Measurements from ENCODE around the gene ASTN2.

The ASTN2 gene

DNA sequence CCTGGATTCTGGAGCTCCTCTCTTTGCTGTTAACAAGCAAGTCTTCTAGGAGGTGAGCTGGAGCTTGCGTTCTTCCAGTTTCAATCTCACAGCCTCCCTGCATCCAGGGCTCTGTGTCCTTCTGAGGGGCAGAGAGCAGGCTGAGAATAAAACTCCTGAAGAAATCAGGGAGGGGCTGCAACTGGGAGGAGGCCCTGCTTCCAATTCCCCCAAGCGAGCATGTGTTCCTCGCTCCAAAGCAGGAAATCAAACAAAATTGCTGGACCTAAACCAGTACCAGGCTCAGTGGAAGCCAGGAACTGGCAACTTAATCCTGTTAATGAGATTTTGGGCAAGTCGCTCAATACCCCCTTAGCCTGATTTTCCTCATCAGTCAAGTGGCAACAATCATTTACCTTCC, 181.8 kb downstream of the ASTN2 start:
- no peak for DNase-seq
- Histone ChIP-seq H3K27me3 (replicated peaks; ENCODE audit: insufficient read depth, low read length) (no peaks in the 10 kb centered on the region), H3K9ac (ENCODE audit: low read length) (no peak overlapping the region), H3K9me3 (replicated peaks; ENCODE audit: insufficient read depth, low read length) (no peaks in the 10 kb centered on the region), H3F3A (ENCODE audit: insufficient read depth, low read length) (no peaks in the 10 kb centered on the region), H2AFZ (ENCODE audit: low read length) (no peak overlapping the region), H3K4me3 (ENCODE audit: low read length) (no peak overlapping the region), H3K4me2 (ENCODE audit: low read depth, low read length) (no peak overlapping the region), H3K4me1 (ENCODE audit: low read length) (no peaks in the 10 kb centered on the region), H3K27ac (ENCODE audit: low read length) (no peak overlapping the region), H3K79me2 (ENCODE audit: low read length) (no peaks in the 10 kb centered on the region), H3K9me2 (replicated peaks; ENCODE audit: insufficient read depth, low read length) (no peaks in the 10 kb centered on the region), H3K36me3 (replicated peaks; ENCODE audit: insufficient read depth, low read length) (no peaks in the 10 kb centered on the region), H4K20me1 (ENCODE audit: insufficient read depth, low read length) (no peaks in the 10 kb centered on the region)
- TF ChIP-seq, protein P1, sequence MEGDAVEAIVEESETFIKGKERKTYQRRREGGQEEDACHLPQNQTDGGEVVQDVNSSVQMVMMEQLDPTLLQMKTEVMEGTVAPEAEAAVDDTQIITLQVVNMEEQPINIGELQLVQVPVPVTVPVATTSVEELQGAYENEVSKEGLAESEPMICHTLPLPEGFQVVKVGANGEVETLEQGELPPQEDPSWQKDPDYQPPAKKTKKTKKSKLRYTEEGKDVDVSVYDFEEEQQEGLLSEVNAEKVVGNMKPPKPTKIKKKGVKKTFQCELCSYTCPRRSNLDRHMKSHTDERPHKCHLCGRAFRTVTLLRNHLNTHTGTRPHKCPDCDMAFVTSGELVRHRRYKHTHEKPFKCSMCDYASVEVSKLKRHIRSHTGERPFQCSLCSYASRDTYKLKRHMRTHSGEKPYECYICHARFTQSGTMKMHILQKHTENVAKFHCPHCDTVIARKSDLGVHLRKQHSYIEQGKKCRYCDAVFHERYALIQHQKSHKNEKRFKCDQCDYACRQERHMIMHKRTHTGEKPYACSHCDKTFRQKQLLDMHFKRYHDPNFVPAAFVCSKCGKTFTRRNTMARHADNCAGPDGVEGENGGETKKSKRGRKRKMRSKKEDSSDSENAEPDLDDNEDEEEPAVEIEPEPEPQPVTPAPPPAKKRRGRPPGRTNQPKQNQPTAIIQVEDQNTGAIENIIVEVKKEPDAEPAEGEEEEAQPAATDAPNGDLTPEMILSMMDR (IDR thresholded peaks at IDR 0.05; ENCODE audit: low read length), result no peak
- TF ChIP-seq EZH2 (optimal IDR thresholded peaks at IDR 0.05; ENCODE audit: low read depth, low read length) (no peak), EZH2phosphoT487 (IDR thresholded peaks at IDR 0.05; ENCODE audit: low read length) (no peak)

DNA sequence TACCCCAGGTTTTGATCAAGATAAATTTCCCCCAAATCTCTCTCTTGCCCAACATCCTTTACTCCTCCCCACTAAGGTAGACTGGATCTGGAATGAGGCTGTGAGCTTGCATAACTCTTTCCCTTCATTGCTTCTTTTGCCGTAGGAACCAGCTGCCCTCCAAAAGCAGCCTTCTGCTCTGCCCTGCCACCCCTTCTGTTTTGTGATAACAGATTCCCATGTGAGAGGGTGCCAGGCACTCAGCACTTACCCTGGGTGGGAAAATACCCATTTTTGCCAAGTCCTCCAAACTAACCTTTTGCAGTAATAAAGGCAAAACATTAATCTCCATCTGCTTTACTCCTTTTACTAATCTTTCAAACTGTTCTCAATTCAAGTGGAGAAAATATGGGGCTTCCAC, 182.6 kb downstream of the ASTN2 start:
- Histone ChIP-seq H4K20me1 (ENCODE audit: insufficient read depth, low read length) (no peaks in the 10 kb centered on the region), H3K9me3 (replicated peaks; ENCODE audit: insufficient read depth, low read length) (no peaks in the 10 kb centered on the region), H3F3A (ENCODE audit: insufficient read depth, low read length) (no peaks in the 10 kb centered on the region), H3K9me2 (replicated peaks; ENCODE audit: insufficient read depth, low read length) (no peaks in the 10 kb centered on the region), H3K9ac (ENCODE audit: low read length) (no peak overlapping the region), H2AFZ (ENCODE audit: low read length) (no peak overlapping the region), H3K27me3 (replicated peaks; ENCODE audit: insufficient read depth, low read length) (no peaks in the 10 kb centered on the region), H3K79me2 (ENCODE audit: low read length) (no peaks in the 10 kb centered on the region), H3K4me2 (ENCODE audit: low read depth, low read length) (no peak overlapping the region), H3K36me3 (replicated peaks; ENCODE audit: insufficient read depth, low read length) (no peaks in the 10 kb centered on the region), H3K4me3 (ENCODE audit: low read length) (no peak overlapping the region), H3K4me1 (ENCODE audit: low read length) (no peaks in the 10 kb centered on the region), H3K27ac (ENCODE audit: low read length) (no peak overlapping the region)
- TF ChIP-seq, protein P1 (IDR thresholded peaks at IDR 0.05; ENCODE audit: low read length), result no peak
- TF ChIP-seq EZH2 (optimal IDR thresholded peaks at IDR 0.05; ENCODE audit: low read depth, low read length) (no peak), EZH2phosphoT487 (IDR thresholded peaks at IDR 0.05; ENCODE audit: low read length) (no peak)
- no peak for DNase-seq

DNA sequence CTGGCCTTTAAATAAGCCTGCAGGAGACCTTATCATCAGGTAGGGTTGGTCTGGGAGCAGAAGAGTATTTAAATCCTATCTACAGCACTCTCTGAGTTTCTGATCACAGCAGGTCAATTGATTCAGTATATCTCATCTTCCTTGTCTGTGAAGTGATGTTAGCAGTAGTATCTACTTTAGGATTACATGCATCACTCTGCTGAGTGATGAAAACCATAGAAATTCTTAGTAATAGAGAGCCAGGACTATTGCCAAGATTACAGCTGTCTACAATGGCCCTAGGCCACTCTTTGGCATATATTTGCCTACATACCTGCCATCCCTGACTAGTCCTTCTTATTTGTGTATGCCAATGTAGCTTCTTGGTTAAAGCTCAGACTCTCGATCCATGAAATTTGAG, 183.8 kb downstream of the ASTN2 start:
- H3K27ac ChIP-seq (ENCODE audit: low read length), result no peak overlapping the region

More for the DNA sequence above, 183.8 kb downstream of the ASTN2 start:
- no peaks in the 10 kb centered on the region for H4K20me1 ChIP-seq (ENCODE audit: insufficient read depth, low read length)
- no peaks in the 10 kb centered on the region for H3K9me2 ChIP-seq (replicated peaks; ENCODE audit: insufficient read depth, low read length)
- no peaks in the 10 kb centered on the region for H3K36me3 ChIP-seq (replicated peaks; ENCODE audit: insufficient read depth, low read length)
- TF ChIP-seq EZH2phosphoT487 (IDR thresholded peaks at IDR 0.05; ENCODE audit: low read length), result no peak
- no peak for TF ChIP-seq EZH2 (optimal IDR thresholded peaks at IDR 0.05; ENCODE audit: low read depth, low read length)
- TF ChIP-seq, protein P1 (IDR thresholded peaks at IDR 0.05; ENCODE audit: low read length), result no peak
- H3K4me2 ChIP-seq (ENCODE audit: low read depth, low read length), result no peak overlapping the region
- H3K9ac ChIP-seq (ENCODE audit: low read length), result no peak overlapping the region
- no peak overlapping the region for H2AFZ ChIP-seq (ENCODE audit: low read length)
- H3F3A ChIP-seq (ENCODE audit: insufficient read depth, low read length), result no peaks in the 10 kb centered on the region
- no peaks in the 10 kb centered on the region for H3K27me3 ChIP-seq (replicated peaks; ENCODE audit: insufficient read depth, low read length)
- no peak overlapping the region for H3K4me3 ChIP-seq (ENCODE audit: low read length)
- DNase-seq, result no peak
- H3K79me2 ChIP-seq (ENCODE audit: low read length), result no peaks in the 10 kb centered on the region
- H3K4me1 ChIP-seq (ENCODE audit: low read length), result no peaks in the 10 kb centered on the region
- no peaks in the 10 kb centered on the region for H3K9me3 ChIP-seq (replicated peaks; ENCODE audit: insufficient read depth, low read length)

All from MM.1S (cell line).